Thyroid gland (tissue), 4 donors: ENCODE measurements around the gene MT1F. TPM values are rescaled to one million over a fixed set of nuclear protein-coding genes. Genes with fewer than 3 reads are reported as not detected.
A peak's percentile ranks its signal among the peaks of the same experiment; 100 is the strongest.

Experiments used
- DNase-seq, 2 donors: peaks; one replicate each; pipeline ENCODE4 v3.0.0-alpha.2; 2019
- H3K27ac ChIP-seq, 3 donors: fragments of 200-600 bp; sonication (generic); 1 replicate in 2 of 3; 2 replicates in 1 of 3; pipeline ENCODE4 v1.5.1; 2016 to 2019; ENCODE audit warnings: mild to moderate bottlenecking in 1 of 3, moderate library complexity in 1 of 3
- H3K27me3 ChIP-seq: fragments of 200-600 bp; sonication (generic); one replicate; pipeline ENCODE4 v1.5.1; 2019
- H3K36me3 ChIP-seq, 2 donors: fragments of 200-600 bp; sonication (generic); one replicate each; pipeline ENCODE4 v1.5.1; 2016 to 2019
- H3K4me1 ChIP-seq, 2 donors: fragments of 200-600 bp; sonication (generic); one replicate each; pipeline ENCODE4 v1.5.1; 2017 to 2019
- H3K4me3 ChIP-seq, 3 donors: fragments of 200-600 bp; sonication (generic); replicated peaks in 1 of 3; 1 replicate in 2 of 3; 2 replicates in 1 of 3; pipeline ENCODE4 v1.5.1; 2016; ENCODE audit warnings: mild to moderate bottlenecking in 1 of 3
- H3K9me3 ChIP-seq: fragments of 200-600 bp; sonication (generic); one replicate; pipeline ENCODE4 v1.5.1; 2017
- CTCF ChIP-seq, 6 experiments: fragments of 200-600 bp in 3 of 6; fragments of 450-650 bp in 3 of 6; sonication (generic) in 3 of 6; IDR thresholded peaks; one replicate each; pipeline ENCODE4 v1.5.1; 2016 to 2019; ENCODE audit warnings: antibody characterized with exemption in 6 of 6, mild to moderate bottlenecking in 2 of 6, inconsistent platforms in 1 of 6, moderate library complexity in 1 of 6
- POLR2A ChIP-seq, 2 donors: fragments of 450-650 bp; IDR thresholded peaks; one replicate each; pipeline ENCODE4 v1.6.1; 2017; ENCODE audit warnings: antibody characterized with exemption in 2 of 2, mild to moderate bottlenecking in 2 of 2, moderate library complexity in 1 of 2
- WGBS, 2 donors: methylation state at CpG; one replicate each; pipeline ENCODE4 v1.1.5; 2017; 5-methylcytosine and 5-hydroxymethylcytosine counted together
- intact Hi-C: fragments of 100-400 bp; cut with DNase I; formaldehyde crosslinking; loops from one replicate; pipeline ENCODE4 v1.15.1; 2023
- total RNA-seq, 4 donors: library from RNA; depleted of rRNA; stranded (reverse); fragments of >200 nt; gene quantifications; one replicate each; pipeline ENCODE4 v1.2.3, GENCODE V29; 2016

MT1F gene
- total RNA-seq, result 100 to 1,000 TPM in 1 of 4 donors, 10 to 100 TPM in 3; 25.8 to 220 (median 45.1) TPM

GRCh38 chr16:56657555-56658326, at the start of gene MT1F:
TSS of gene MT1F (plus strand) at chr16:56657959. CDS start at chr16:56658059, 100 bp downstream.
- TF ChIP-seq POLR2A (IDR thresholded peaks at IDR 0.05) (peak; percentile 21 to 87), CTCF (IDR thresholded peaks at IDR 0.05) (peak in 2 of 6 experiments; percentile 7 to 19)
- Histone ChIP-seq H3K27ac (peak within 1 kb of the TSS; percentile 64 to 72 (median 70)), H3K4me3 (peak within 1 kb of the TSS; percentile 11 to 51 (median 46)), H3K4me1 (peaks cover 8 to 12% of the 10 kb centered on the region in 2 donors), H3K36me3 (no peaks in the 10 kb centered on the region), H3K27me3 (no peaks in the 10 kb centered on the region), H3K9me3 (no peaks in the 10 kb centered on the region)
- intact Hi-C loops, result no loop called here
- peak; percentile 99 for DNase-seq
- WGBS, 2 donors, result 1% methylated on average over 21 to 33 of the region's 46 CpGs

GRCh38 chr16:56608043-56608875, 49.5 kb upstream of the MT1F start, which contains the start of gene MT2A:
TSS of gene MT2A (plus strand) at chr16:56608584. CDS start at chr16:56608656, 72 bp downstream.
- H3K36me3 ChIP-seq, result no peaks in the 10 kb centered on the region
- H3K27me3 ChIP-seq, result no peaks in the 10 kb centered on the region
- TF ChIP-seq POLR2A (IDR thresholded peaks at IDR 0.05) (peak; percentile 45 to 94), CTCF (IDR thresholded peaks at IDR 0.05) (no peak)
- intact Hi-C loops, result loop anchor here (5.0 to 10.0 kb wide), 2 partner anchors 79 to 93 kb away; no protein-coding TSS in a partner anchor
- peak; percentile 97 for DNase-seq
- 5 to 13% methylated on average over 21 to 57 of the region's 62 CpGs for WGBS, 2 donors
- H3K27ac ChIP-seq, result peak within 1 kb of the TSS; percentile 89 to 98 (median 97)
- peaks cover 47 to 51% of the 10 kb centered on the region in 2 donors for H3K4me1 ChIP-seq
- no peaks in the 10 kb centered on the region for H3K9me3 ChIP-seq
- peak within 1 kb of the TSS; percentile 61 to 67 (median 64) for H3K4me3 ChIP-seq

- H3K9me3 ChIP-seq, result no peaks in the 10 kb centered on the region
- 1 to 2% methylated on average over 21 of the region's 21 CpGs for WGBS, 2 donors
- H3K27me3 ChIP-seq, result no peaks in the 10 kb centered on the region
- H3K4me1 ChIP-seq, result peaks cover 47 to 51% of the 10 kb centered on the region in 2 donors
- peak overlapping the region; percentile 89 to 98 (median 97) for H3K27ac ChIP-seq
- no peaks in the 10 kb centered on the region for H3K36me3 ChIP-seq
- DNase-seq, result peak in 1 of 2 donors; percentile 22
- intact Hi-C loops, result loop anchor here (5.0 to 10.0 kb wide), 2 partner anchors 78 to 94 kb away; no protein-coding TSS in a partner anchor
- TF ChIP-seq POLR2A (IDR thresholded peaks at IDR 0.05) (no peak), CTCF (IDR thresholded peaks at IDR 0.05) (no peak)
- H3K4me3 ChIP-seq, result peak overlapping the region; percentile 61 to 67 (median 64)
Measured at GRCh38 chr16:56608876-56609462, 48.8 kb upstream of the MT1F start.

- Histone ChIP-seq H3K4me3 (peak overlapping the region; percentile 61 to 67 (median 64)), H3K9me3 (no peaks in the 10 kb centered on the region), H3K27me3 (no peaks in the 10 kb centered on the region), H3K27ac (peak overlapping the region; percentile 89 to 98 (median 97)), H3K36me3 (no peaks in the 10 kb centered on the region), H3K4me1 (peaks cover 47 to 51% of the 10 kb centered on the region in 2 donors)
- intact Hi-C loops, result loop anchor here (5.0 to 10.0 kb wide), 2 partner anchors 78 to 95 kb away; no protein-coding TSS in a partner anchor
- peak in 1 of 2 donors; percentile 18 for TF ChIP-seq POLR2A (IDR thresholded peaks at IDR 0.05)
- TF ChIP-seq CTCF (IDR thresholded peaks at IDR 0.05), result peak in 1 of 6 experiments; percentile 22
- WGBS, 2 donors, result 1 to 2% methylated on average over 6 of the region's 6 CpGs
- DNase-seq, result peak; percentile 54 to 72
Measured at GRCh38 chr16:56609463-56609921, 48.3 kb upstream of the MT1F start.
